Epithelial cell of esophagus (primary cell): ENCODE measurements around the gene ACOT8.

Experiments
- DNase-seq: peaks from one replicate; pipeline ENCODE4 v3.0.0; 2010; ENCODE audit warnings: low read depth
- H3K4me3 ChIP-seq: 2 replicates; pipeline ENCODE4 v1.5.1; 2011; ENCODE audit warnings: mild to moderate bottlenecking, low read length, control low read depth
- TF ChIP-seq, protein P1 (sequence below): IDR thresholded peaks from 2 replicates; pipeline ENCODE4 v1.5.1; 2011; ENCODE audit warnings: low read depth, mild to moderate bottlenecking, low read length, control low read depth, inconsistent platforms; ENCODE audit not compliant: insufficient read depth; ENCODE audit errors: missing control alignments

Gene ACOT8

DNA sequence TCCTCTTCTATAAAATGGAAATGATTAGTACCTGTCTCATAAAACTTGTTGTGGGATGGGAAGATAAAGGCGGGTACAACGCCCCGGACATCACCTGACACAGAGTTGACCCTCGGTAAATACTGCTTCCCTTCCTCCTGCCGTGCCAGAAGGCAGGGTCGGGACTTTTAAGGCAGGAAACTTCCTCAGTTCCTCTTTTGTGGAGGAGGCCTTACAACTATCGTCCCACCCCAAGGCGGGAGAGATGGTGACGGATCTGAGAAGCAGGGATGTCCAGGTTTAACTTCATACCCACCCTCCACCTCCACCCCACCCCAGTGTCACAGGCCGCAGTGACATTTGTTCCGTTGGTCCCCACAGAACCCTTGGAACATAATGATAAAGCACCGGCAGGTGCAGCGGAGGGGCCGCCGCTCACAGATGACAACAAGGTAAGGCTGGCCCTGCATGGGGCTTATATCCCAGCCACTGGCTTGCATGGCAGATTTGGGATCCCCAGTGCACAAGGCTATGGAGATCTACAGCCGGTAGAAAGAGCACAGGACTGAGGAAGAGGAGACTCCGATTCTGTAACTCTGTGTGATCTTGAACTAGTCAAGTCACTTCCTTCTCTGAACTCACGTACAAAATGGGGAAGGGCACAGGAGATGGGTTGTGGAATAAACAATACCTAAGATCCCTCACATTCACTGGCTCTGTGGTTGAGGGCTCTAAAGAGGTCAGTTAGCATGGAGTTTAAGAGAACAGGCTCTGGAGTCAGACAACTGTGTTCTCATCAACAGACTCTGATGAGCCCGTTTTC, 64.7 kb downstream of the ACOT8 start:
- TF ChIP-seq, protein P1, sequence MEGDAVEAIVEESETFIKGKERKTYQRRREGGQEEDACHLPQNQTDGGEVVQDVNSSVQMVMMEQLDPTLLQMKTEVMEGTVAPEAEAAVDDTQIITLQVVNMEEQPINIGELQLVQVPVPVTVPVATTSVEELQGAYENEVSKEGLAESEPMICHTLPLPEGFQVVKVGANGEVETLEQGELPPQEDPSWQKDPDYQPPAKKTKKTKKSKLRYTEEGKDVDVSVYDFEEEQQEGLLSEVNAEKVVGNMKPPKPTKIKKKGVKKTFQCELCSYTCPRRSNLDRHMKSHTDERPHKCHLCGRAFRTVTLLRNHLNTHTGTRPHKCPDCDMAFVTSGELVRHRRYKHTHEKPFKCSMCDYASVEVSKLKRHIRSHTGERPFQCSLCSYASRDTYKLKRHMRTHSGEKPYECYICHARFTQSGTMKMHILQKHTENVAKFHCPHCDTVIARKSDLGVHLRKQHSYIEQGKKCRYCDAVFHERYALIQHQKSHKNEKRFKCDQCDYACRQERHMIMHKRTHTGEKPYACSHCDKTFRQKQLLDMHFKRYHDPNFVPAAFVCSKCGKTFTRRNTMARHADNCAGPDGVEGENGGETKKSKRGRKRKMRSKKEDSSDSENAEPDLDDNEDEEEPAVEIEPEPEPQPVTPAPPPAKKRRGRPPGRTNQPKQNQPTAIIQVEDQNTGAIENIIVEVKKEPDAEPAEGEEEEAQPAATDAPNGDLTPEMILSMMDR = no peak
- H3K4me3 ChIP-seq = peak overlapping the region; percentile 87
- no peak for DNase-seq
